DND-41 (cell line): ENCODE results near the gene SBNO1.
A peak's percentile ranks its signal among the peaks of the same experiment; 100 is the strongest.
"Not testable (repeated sequence)": the region's sequence is repeated elsewhere in the genome, so short reads cannot be mapped to it uniquely, and the experiment has no call there.

Experiments used
- ATAC-seq: fragments of 200-7000 bp; cut with Tn5 transposase; 3 replicates; pipeline ENCODE4 v1.9.1; 2021; ENCODE audit warnings: low read depth; ENCODE audit not compliant: insufficient read depth
- DNase-seq: peaks from one replicate; pipeline ENCODE4 v3.0.0-alpha.2; 2020
- H2AFZ ChIP-seq: 2 replicates; pipeline ENCODE4 v1.6.0; 2012; ENCODE audit warnings: low read depth, low read length
- H3K27ac ChIP-seq: 2 replicates; pipeline ENCODE4 v1.5.1; 2012; ENCODE audit warnings: low read length, inconsistent platforms
- H3K27me3 ChIP-seq: fragments of 200-600 bp; sonication (generic); 2 replicates; pipeline ENCODE4 v1.6.0; 2012; ENCODE audit warnings: low read length, mild to moderate bottlenecking, inconsistent platforms; ENCODE audit not compliant: insufficient read depth, poor library complexity
- H3K36me3 ChIP-seq: 2 replicates; pipeline ENCODE4 v1.5.1; 2012; ENCODE audit warnings: low read length, inconsistent platforms; ENCODE audit not compliant: insufficient read depth
- H3K4me1 ChIP-seq: 2 replicates; pipeline ENCODE4 v1.5.1; 2012; ENCODE audit warnings: mild to moderate bottlenecking, low read length; ENCODE audit not compliant: insufficient read depth
- H3K4me2 ChIP-seq: 2 replicates; pipeline ENCODE4 v1.6.0; 2012; ENCODE audit warnings: mild to moderate bottlenecking, moderate library complexity, low read length, inconsistent platforms; ENCODE audit not compliant: insufficient read depth
- H3K4me3 ChIP-seq, 2 experiments: fragments of 200-600 bp in 1 of 2; shearing (Covaris generic) in 1 of 2; 2 replicates each; pipeline ENCODE4 v1.5.1; 2012 to 2016; ENCODE audit warnings: inconsistent platforms in 2 of 2, low read length in 2 of 2, mild to moderate bottlenecking in 2 of 2, low read depth in 1 of 2, moderate library complexity in 1 of 2
- H3K79me2 ChIP-seq: 2 replicates; pipeline ENCODE4 v1.6.0; 2012; ENCODE audit warnings: low read length, inconsistent platforms; ENCODE audit not compliant: insufficient read depth
- H3K9ac ChIP-seq: 2 replicates; pipeline ENCODE4 v1.6.0; 2012; ENCODE audit warnings: low read depth, mild to moderate bottlenecking, inconsistent platforms, low read length, moderate library complexity
- H3K9me3 ChIP-seq: 2 replicates; pipeline ENCODE4 v1.5.1; 2012; ENCODE audit warnings: low read length, moderate library complexity, mild to moderate bottlenecking, inconsistent platforms; ENCODE audit not compliant: insufficient read depth, severe bottlenecking
- H4K20me1 ChIP-seq: 2 replicates; pipeline ENCODE4 v1.6.0; 2012; ENCODE audit warnings: low read length; ENCODE audit not compliant: insufficient read depth
- EZH2 ChIP-seq: IDR thresholded peaks from 3 replicates; pipeline ENCODE4 v1.6.1; 2012; ENCODE audit warnings: borderline replicate concordance, low read depth, mild to moderate bottlenecking, moderate library complexity, low read length, inconsistent platforms; ENCODE audit not compliant: severe bottlenecking
- TF ChIP-seq, protein P1 (sequence below): IDR thresholded peaks from 2 replicates; pipeline ENCODE4 v1.5.1; 2012; ENCODE audit warnings: borderline replicate concordance, low read length, moderate library complexity, mild to moderate bottlenecking; ENCODE audit not compliant: poor library complexity, severe bottlenecking; ENCODE audit errors: extremely low read depth

Gene SBNO1

DNA sequence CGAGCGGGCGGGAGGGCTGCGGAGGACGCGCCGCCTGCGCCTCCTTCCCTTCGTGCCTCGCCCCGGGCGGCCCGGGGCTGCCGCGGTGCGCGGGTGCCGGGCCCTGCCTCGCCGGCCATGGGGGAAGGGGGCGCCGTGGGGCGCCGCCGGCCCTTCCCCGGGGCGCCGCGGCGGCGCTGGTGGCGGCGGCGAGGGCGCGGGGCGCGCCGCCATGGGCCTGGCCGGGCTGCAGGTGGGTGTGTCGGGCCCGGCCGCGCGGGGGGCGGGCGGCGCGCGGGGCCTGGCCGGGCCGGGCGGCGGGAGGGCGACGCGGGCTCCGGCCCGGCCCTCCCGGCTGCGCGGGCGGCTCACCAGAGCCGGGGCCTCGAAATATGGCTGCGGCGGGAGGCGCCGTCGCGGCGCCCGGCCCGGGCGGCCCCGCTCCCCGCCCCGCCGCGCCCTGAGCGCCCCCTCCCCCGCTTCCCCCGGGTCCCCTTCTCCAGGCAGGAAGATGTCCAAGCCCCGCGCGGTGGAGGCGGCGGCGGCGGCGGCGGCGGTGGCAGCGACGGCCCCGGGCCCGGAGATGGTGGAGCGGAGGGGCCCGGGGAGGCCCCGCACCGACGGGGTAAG is 24.4 kb upstream of the SBNO1 start:
- Histone ChIP-seq H3K9ac (peak overlapping the region; percentile 79), H3K36me3 (peaks cover 42% of the 10 kb centered on the region), H3K4me3 (peak overlapping the region; percentile 62 to 78; a peak in 3 of 4 replicates), H4K20me1 (peaks cover 12% of the 10 kb centered on the region; the same call in 1 of the 2 replicates), H2AFZ (no peak overlapping the region), H3K27ac (peak overlapping the region; percentile 64; the same call in 1 of the 2 replicates), H3K27me3 (no peaks in the 10 kb centered on the region), H3K4me1 (peaks cover 66% of the 10 kb centered on the region), H3K79me2 (peaks cover 87% of the 10 kb centered on the region), H3K9me3 (no peaks in the 10 kb centered on the region), H3K4me2 (peak overlapping the region; percentile 91)
- no peak for DNase-seq
- no peak for ATAC-seq
- TF ChIP-seq, protein P1, sequence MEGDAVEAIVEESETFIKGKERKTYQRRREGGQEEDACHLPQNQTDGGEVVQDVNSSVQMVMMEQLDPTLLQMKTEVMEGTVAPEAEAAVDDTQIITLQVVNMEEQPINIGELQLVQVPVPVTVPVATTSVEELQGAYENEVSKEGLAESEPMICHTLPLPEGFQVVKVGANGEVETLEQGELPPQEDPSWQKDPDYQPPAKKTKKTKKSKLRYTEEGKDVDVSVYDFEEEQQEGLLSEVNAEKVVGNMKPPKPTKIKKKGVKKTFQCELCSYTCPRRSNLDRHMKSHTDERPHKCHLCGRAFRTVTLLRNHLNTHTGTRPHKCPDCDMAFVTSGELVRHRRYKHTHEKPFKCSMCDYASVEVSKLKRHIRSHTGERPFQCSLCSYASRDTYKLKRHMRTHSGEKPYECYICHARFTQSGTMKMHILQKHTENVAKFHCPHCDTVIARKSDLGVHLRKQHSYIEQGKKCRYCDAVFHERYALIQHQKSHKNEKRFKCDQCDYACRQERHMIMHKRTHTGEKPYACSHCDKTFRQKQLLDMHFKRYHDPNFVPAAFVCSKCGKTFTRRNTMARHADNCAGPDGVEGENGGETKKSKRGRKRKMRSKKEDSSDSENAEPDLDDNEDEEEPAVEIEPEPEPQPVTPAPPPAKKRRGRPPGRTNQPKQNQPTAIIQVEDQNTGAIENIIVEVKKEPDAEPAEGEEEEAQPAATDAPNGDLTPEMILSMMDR = no peak
- TF ChIP-seq EZH2 = no peak

DNA sequence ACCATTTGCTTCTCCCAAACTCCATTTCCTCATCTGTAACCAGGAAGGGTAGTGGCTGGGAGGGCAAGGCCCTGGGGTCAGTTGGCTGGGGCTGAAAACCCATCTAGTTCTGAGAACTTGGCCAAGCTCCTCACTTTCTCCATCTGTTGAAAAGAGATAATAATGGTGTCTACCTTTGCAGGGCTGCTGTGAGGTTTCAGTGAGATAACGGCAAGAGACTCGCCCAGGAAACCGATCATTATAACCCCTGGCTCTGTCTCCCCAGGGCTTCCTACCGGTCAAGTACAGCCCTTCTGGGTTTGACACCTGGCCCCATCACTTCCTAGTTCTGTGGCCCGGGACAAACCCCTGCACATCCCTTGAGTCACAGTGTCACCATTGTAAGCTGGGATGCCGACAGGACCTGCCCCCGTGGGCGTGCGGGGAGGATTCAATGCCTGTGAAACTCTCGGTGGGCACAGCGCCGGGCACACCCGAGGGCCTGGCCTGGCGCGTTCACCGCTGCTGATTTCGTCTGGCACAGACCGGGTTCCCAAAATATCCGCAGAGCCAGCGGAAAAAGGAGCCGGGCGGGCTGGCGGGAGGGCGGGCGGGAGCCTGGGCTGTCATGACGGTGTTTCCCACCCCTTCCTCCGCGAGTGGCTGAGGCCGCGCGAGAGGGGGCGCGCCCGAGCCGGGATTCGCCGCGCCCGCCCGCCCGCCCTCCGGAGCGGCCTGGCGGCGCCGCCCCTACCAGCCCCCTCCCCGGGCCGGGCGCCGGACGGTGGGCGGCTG is 23.7 kb upstream of the SBNO1 start:
- ATAC-seq = peak; percentile 60
- Histone ChIP-seq H2AFZ (peak overlapping the region; percentile 69), H3K4me2 (peak overlapping the region; percentile 80), H3K4me1 (peaks cover 67% of the 10 kb centered on the region), H3K4me3 (peak overlapping the region; percentile 44 to 78), H3K27me3 (no peaks in the 10 kb centered on the region), H3K9ac (peak overlapping the region; percentile 64), H3K27ac (peak overlapping the region; percentile 81), H3K9me3 (no peaks in the 10 kb centered on the region), H4K20me1 (peaks cover 12% of the 10 kb centered on the region; the same call in 1 of the 2 replicates), H3K79me2 (peaks cover 82% of the 10 kb centered on the region), H3K36me3 (peaks cover 37% of the 10 kb centered on the region)
- peak; percentile 81 for DNase-seq
- no peak for TF ChIP-seq EZH2
- TF ChIP-seq, protein P1 = no peak

DNA sequence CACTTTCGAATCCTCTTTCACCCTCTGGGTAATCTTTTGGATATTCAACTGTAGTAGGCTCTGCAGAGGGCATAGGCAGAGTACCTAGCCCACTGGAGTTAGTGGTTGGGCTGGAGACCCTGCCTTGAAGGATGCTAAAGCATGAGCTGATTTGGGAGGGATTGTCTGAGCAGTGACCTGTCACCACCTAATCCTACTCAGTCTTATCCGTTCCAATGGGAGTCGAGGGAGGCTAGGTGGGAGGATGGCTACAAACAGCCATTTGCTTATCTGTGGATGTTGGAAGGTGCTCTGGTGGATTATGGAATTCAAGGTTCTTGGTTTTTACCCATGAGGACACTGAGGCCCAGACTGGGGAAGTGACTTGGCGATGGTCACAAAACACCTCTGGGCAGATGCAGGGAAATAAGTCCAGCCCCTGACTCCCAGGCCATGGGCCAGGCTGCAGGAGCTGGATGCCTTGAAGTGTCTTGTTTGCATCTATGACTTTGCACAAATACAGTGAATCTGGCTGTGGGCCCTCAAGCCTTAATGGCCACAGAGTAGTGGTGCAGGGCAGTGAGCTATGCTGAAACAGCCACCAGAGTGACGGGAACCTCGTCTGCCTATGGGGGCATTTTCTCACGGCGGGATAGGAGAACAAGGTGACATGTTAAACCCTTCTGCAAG is 23.0 kb upstream of the SBNO1 start:
- Histone ChIP-seq H3K4me2 (peak overlapping the region; percentile 80), H3K4me3 (peak overlapping the region; percentile 44 to 69; a peak in 3 of 4 replicates), H3K27me3 (no peaks in the 10 kb centered on the region), H2AFZ (peak overlapping the region; percentile 69), H3K9me3 (no peaks in the 10 kb centered on the region), H3K27ac (peak overlapping the region; percentile 81), H3K79me2 (peaks cover 75% of the 10 kb centered on the region), H3K4me1 (peaks cover 72% of the 10 kb centered on the region), H3K36me3 (peaks cover 30% of the 10 kb centered on the region), H3K9ac (peak overlapping the region; percentile 64), H4K20me1 (peaks cover 12% of the 10 kb centered on the region; the same call in 1 of the 2 replicates)
- no peak for ATAC-seq
- DNase-seq = no peak
- TF ChIP-seq, protein P1 = no peak
- no peak for TF ChIP-seq EZH2

DNA sequence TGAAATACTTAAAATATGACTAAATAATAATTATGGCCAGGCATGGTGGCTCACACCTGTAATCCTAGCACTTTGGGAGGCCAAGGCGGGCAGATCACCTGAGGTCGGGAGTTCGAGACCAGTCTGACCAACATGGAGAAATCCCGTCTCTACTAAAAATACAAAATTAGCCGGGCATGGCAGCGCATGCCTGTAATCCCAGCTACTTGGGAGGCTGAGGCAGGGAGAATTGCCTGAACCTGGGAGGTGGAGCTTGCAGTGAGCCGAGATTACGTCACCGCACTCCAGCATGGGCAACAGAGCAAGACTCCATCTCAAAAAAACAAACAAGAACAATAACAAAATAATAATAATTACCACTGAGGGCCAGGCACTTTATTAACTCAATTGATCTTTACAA is 20.9 kb upstream of the SBNO1 start:
- H3K36me3 ChIP-seq, ATAC-seq, H3K9me3 ChIP-seq, H3K27ac ChIP-seq, H3K9ac ChIP-seq, H2AFZ ChIP-seq, H3K27me3 ChIP-seq, H3K4me3 ChIP-seq, H4K20me1 ChIP-seq, DNase-seq: not testable (repeated sequence)
- peaks cover 54% of the 10 kb centered on the region for H3K79me2 ChIP-seq
- H3K4me1 ChIP-seq = peaks cover 56% of the 10 kb centered on the region
- H3K4me2 ChIP-seq = peak overlapping the region; percentile 89; the same call in 1 of the 2 replicates
